Measurements from ENCODE around the gene ZNF513. TPM values are rescaled to one million over a fixed set of nuclear protein-coding genes. Genes with fewer than 3 reads are reported as not detected.

Gene ZNF513
- total RNA-seq, 1 donor from 2014 or later = 25.7 TPM

DNA sequence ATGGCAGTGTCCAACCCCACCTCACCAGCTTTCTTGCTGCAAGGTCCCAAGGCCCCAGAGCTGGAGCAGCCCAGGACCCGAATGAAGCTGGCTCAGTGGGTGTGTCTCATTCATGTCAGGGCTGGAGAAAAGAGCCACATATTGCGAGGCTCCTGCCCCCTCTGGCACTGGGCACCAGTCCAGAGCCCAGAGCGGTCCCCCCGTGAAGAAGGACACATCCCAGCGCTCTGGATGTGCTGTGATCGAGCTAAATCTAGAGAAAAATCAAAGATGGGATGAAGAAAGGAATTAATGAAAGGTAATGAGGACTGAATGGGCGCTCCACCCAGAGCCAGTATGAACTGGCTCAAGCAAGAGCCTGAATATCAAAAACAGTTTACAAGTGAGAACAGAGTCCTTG lies 44.4 kb downstream of the ZNF513 start:
- Mint-ChIP-seq H3K27ac (no peak overlapping the region), H3K4me3 (no peak overlapping the region), H3K36me3 (peaks cover 34% of the 10 kb centered on the region), H3K4me1 (no peaks in the 10 kb centered on the region), H3K27me3 (ENCODE audit: low read depth) (no peaks in the 10 kb centered on the region), H3K9me3 (no peaks in the 10 kb centered on the region)
- TF ChIP-seq, protein P1, sequence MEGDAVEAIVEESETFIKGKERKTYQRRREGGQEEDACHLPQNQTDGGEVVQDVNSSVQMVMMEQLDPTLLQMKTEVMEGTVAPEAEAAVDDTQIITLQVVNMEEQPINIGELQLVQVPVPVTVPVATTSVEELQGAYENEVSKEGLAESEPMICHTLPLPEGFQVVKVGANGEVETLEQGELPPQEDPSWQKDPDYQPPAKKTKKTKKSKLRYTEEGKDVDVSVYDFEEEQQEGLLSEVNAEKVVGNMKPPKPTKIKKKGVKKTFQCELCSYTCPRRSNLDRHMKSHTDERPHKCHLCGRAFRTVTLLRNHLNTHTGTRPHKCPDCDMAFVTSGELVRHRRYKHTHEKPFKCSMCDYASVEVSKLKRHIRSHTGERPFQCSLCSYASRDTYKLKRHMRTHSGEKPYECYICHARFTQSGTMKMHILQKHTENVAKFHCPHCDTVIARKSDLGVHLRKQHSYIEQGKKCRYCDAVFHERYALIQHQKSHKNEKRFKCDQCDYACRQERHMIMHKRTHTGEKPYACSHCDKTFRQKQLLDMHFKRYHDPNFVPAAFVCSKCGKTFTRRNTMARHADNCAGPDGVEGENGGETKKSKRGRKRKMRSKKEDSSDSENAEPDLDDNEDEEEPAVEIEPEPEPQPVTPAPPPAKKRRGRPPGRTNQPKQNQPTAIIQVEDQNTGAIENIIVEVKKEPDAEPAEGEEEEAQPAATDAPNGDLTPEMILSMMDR (IDR thresholded peaks at IDR 0.05; ENCODE audit: unreplicated experiment) = no peak
- no peak for DNase-seq (ENCODE audit: low spot score in 2 of 2, unreplicated experiment in 2 of 2)

DNA sequence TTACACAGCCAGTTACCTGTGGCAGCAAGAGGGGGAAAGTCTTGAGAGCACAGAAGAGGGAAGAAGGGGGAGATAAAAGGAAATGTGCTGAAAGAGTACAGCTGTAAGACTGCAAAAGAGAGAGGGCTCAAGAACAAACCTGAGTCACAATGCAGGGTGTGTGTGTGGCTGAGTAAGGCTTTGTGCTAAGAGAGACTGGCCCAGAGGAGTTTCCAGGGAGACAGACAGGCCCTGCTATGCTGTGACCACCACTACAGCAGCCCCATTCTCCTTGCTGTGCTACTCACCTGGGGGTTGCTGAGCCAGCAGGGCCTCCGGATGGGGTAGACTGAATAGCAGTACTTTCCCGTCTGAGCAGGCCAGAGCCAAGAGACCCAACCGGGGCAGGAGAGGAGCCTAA lies 45.2 kb downstream of the ZNF513 start:
- Mint-ChIP-seq H3K9me3 (no peaks in the 10 kb centered on the region), H3K4me1 (no peaks in the 10 kb centered on the region), H3K27ac (no peak overlapping the region), H3K27me3 (ENCODE audit: low read depth) (no peaks in the 10 kb centered on the region), H3K36me3 (peaks cover 36% of the 10 kb centered on the region), H3K4me3 (no peak overlapping the region)
- DNase-seq (ENCODE audit: low spot score in 2 of 2, unreplicated experiment in 2 of 2) = no peak
- TF ChIP-seq, protein P1 (IDR thresholded peaks at IDR 0.05; ENCODE audit: unreplicated experiment) = no peak

Other genes starting within 250 kb of the ZNF513 start
- gene PREB, start 246.1 kb downstream of the ZNF513 start, total RNA-seq = 38.9 to 42.5 TPM (median 41.6 TPM) in 3 replicates
- gene PRR30, start 241.3 kb downstream of the ZNF513 start, total RNA-seq = not detected in 3 replicates
- gene TCF23, start 231.7 kb downstream of the ZNF513 start, total RNA-seq = 0.04 TPM in 1 of 3 replicates, not detected in the others
- 106 to 112 TPM (median 108 TPM) in 3 replicates for gene ATRAID, start 168.7 kb downstream of the ZNF513 start, total RNA-seq
- 67.9 to 73.2 TPM (median 70.4 TPM) in 3 replicates for gene SLC5A6, start 168.5 kb downstream of the ZNF513 start, total RNA-seq
- gene CAD, start 163.4 kb downstream of the ZNF513 start, total RNA-seq = 74.4 to 82.5 TPM (median 80.5 TPM) in 3 replicates
- 2.3 to 3.4 TPM (median 3.1 TPM) in 3 replicates for gene SLC30A3, start 117.7 kb downstream of the ZNF513 start, total RNA-seq
- gene DNAJC5G, start 105.3 kb downstream of the ZNF513 start, total RNA-seq = 0.18 to 0.27 TPM in 2 of 3 replicates, not detected in the other
- gene TRIM54, start 98.3 kb downstream of the ZNF513 start, total RNA-seq = 0.18 to 0.47 TPM (median 0.18 TPM) in 3 replicates
- gene UCN, start 72.3 kb downstream of the ZNF513 start, total RNA-seq = 3.1 to 5.1 TPM (median 4.4 TPM) in 3 replicates
- 65.8 to 70.0 TPM (median 68.3 TPM) in 3 replicates for gene MPV17, start 57.6 kb downstream of the ZNF513 start, total RNA-seq
- gene GTF3C2, start 24.0 kb downstream of the ZNF513 start, total RNA-seq = 87.5 to 90.1 TPM (median 89.3 TPM) in 3 replicates
- 42.2 to 49.0 TPM (median 47.1 TPM) in 3 replicates for gene EIF2B4, start 10.4 kb downstream of the ZNF513 start, total RNA-seq
- 83.0 to 88.4 TPM (median 88.2 TPM) in 3 replicates for gene SNX17, start 10.1 kb downstream of the ZNF513 start, total RNA-seq
- gene PPM1G, start 28.9 kb upstream of the ZNF513 start, total RNA-seq = 60.0 to 63.7 TPM (median 62.4 TPM) in 3 replicates
- 126 to 130 TPM (median 129 TPM) in 3 replicates for gene NRBP1, start 47.9 kb upstream of the ZNF513 start, total RNA-seq
- gene KRTCAP3, start 61.6 kb upstream of the ZNF513 start, total RNA-seq = 24.5 to 26.1 TPM (median 25.5 TPM) in 3 replicates
- 60.6 to 68.0 TPM (median 63.0 TPM) in 3 replicates for gene IFT172, start 109.0 kb upstream of the ZNF513 start, total RNA-seq
- 8.1 to 8.4 TPM (median 8.4 TPM) in 3 replicates for gene FNDC4, start 114.5 kb upstream of the ZNF513 start, total RNA-seq
- gene GCKR, start 116.1 kb upstream of the ZNF513 start, total RNA-seq = not detected in 3 replicates
- gene ZNF512, start 202.3 kb upstream of the ZNF513 start, total RNA-seq = 65.6 to 75.1 TPM (median 72.8 TPM) in 3 replicates
- gene CCDC121, start 248.3 kb upstream of the ZNF513 start, total RNA-seq = 4.6 to 5.2 TPM (median 4.9 TPM) in 3 replicates
- gene GPN1, start 248.3 kb upstream of the ZNF513 start, total RNA-seq = 32.4 to 36.7 TPM (median 36.3 TPM) in 3 replicates